Parathyroid adenoma (tissue), 2 donors: ENCODE measurements around the gene PITPNM2.
A peak's percentile ranks its signal among the peaks of the same experiment; 100 is the strongest.

Experiments
- H2AFZ ChIP-seq: fragments of 300-600 bp; sonication (generic); one replicate; pipeline ENCODE4 v1.7.0; 2017; ENCODE audit warnings: antibody characterized with exemption, mild to moderate bottlenecking
- H3K27ac ChIP-seq: fragments of 300-600 bp; sonication (generic); one replicate; pipeline ENCODE4 v1.7.0; 2017
- H3K27me3 ChIP-seq: fragments of 300-600 bp; sonication (generic); one replicate; pipeline ENCODE4 v1.7.0; 2017; ENCODE audit warnings: low read length; ENCODE audit not compliant: control insufficient read depth, insufficient read depth
- H3K36me3 ChIP-seq: fragments of 300-600 bp; sonication (generic); one replicate; pipeline ENCODE4 v1.7.0; 2017; ENCODE audit warnings: low read length; ENCODE audit not compliant: control insufficient read depth, insufficient read depth
- H3K4me1 ChIP-seq: fragments of 300-600 bp; sonication (generic); one replicate; pipeline ENCODE4 v1.7.0; 2017; ENCODE audit warnings: control low read depth
- H3K4me2 ChIP-seq: fragments of 300-600 bp; sonication (generic); one replicate; pipeline ENCODE4 v1.7.0; 2017; ENCODE audit warnings: low read length
- H3K4me3 ChIP-seq: fragments of 300-600 bp; sonication (generic); one replicate; pipeline ENCODE4 v1.7.0; 2017; ENCODE audit warnings: low read depth, low read length
- H3K79me2 ChIP-seq: fragments of 300-600 bp; sonication (generic); one replicate; pipeline ENCODE4 v1.7.0; 2017; ENCODE audit warnings: control low read depth
- H3K9ac ChIP-seq: fragments of 300-600 bp; sonication (generic); one replicate; pipeline ENCODE4 v1.7.0; 2017; ENCODE audit warnings: mild to moderate bottlenecking
- H3K9me3 ChIP-seq: fragments of 300-600 bp; sonication (generic); one replicate; pipeline ENCODE4 v1.7.0; 2017; ENCODE audit warnings: low read length; ENCODE audit not compliant: control insufficient read depth
- TF ChIP-seq, protein P1 (sequence below): fragments of 300-600 bp; sonication (generic); IDR thresholded peaks from one replicate; pipeline ENCODE4 v1.7.0; 2017; ENCODE audit warnings: antibody characterized with exemption, mild to moderate bottlenecking
- donor health status: primary hyperparathyroidism.

PITPNM2 gene

DNA sequence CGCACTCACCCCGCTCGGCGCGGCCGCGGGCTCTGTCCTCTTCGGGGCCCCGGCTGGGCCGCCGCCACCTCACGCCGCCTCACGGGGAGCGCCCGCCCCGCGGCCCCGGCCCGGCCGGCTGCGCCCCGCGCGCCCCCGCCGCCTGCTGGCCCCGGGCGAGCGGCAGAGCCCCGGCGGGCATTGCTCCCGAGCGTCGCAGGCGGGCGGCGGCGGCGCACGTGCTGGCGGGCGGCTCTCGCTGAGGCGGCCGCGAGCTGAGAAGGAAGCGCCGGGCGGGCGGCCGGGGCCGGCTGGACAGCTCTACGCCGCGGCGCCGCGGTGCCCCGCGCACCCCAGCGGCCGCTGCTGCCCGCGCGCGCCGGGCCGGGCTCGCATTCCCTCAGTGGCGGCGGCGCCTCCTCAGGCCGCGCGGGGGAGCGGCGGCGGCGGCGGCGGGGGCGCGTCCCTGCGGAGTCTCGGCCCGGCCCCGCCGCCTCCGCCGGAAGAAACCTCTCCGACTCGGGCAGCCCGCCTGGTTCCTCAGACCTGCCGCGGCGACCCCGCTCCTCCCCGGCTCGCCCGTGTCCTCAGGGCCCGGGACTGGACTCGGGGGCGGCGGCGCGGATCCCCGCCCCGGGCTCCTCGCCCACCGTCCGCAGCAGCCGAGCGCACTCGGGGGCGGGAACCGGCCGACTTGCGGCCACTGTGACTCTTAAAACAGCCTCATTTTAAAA is at the start of gene PITPNM2:
Gene PITPNM2 (minus strand): TSS at position 347 of the 713 bp plus-strand sequence. CDS start 116,500 bp downstream, outside the sequence.
- TF ChIP-seq, protein P1, sequence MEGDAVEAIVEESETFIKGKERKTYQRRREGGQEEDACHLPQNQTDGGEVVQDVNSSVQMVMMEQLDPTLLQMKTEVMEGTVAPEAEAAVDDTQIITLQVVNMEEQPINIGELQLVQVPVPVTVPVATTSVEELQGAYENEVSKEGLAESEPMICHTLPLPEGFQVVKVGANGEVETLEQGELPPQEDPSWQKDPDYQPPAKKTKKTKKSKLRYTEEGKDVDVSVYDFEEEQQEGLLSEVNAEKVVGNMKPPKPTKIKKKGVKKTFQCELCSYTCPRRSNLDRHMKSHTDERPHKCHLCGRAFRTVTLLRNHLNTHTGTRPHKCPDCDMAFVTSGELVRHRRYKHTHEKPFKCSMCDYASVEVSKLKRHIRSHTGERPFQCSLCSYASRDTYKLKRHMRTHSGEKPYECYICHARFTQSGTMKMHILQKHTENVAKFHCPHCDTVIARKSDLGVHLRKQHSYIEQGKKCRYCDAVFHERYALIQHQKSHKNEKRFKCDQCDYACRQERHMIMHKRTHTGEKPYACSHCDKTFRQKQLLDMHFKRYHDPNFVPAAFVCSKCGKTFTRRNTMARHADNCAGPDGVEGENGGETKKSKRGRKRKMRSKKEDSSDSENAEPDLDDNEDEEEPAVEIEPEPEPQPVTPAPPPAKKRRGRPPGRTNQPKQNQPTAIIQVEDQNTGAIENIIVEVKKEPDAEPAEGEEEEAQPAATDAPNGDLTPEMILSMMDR, result no peak
- peak within 1 kb of the TSS; percentile 100 for H2AFZ ChIP-seq
- H3K79me2 ChIP-seq, result peaks cover 6% of the 10 kb centered on the region
- no peaks in the 10 kb centered on the region for H3K27me3 ChIP-seq
- no peaks in the 10 kb centered on the region for H3K9me3 ChIP-seq
- peak within 1 kb of the TSS; percentile 69 for H3K4me3 ChIP-seq
- H3K4me2 ChIP-seq, result peak within 1 kb of the TSS; percentile 98
- H3K27ac ChIP-seq, result peak within 1 kb of the TSS; percentile 90
- no peaks in the 10 kb centered on the region for H3K36me3 ChIP-seq
- H3K9ac ChIP-seq, result peak within 1 kb of the TSS; percentile 92
- peaks cover 3% of the 10 kb centered on the region for H3K4me1 ChIP-seq

DNA sequence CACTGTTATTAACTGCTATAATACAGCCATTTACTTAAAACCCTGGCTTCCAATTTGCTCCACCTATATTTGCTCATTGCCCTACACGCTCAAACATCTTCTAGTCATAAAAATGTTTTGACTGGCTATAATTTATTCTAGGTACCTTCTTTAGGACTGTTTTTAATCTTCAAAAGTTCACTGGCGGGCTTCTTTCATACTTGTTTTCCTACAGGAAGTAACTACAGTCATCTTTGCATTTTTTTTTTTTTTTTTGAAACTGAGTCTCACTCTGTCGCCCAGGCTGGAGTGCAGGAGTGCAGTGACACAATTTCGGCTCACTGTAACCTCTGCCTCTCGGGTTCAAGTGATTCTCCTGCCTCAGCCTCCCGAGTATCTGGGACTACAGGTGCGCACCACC is 49.5 kb upstream of the PITPNM2 start:
- H3K27ac ChIP-seq, result no peak overlapping the region
- H3K4me2 ChIP-seq, result no peak overlapping the region
- no peak overlapping the region for H3K9ac ChIP-seq
- no peaks in the 10 kb centered on the region for H3K27me3 ChIP-seq
- H3K4me3 ChIP-seq, result no peak overlapping the region
- H3K36me3 ChIP-seq, result no peaks in the 10 kb centered on the region
- no peak overlapping the region for H2AFZ ChIP-seq
- no peaks in the 10 kb centered on the region for H3K79me2 ChIP-seq
- no peaks in the 10 kb centered on the region for H3K4me1 ChIP-seq
- no peaks in the 10 kb centered on the region for H3K9me3 ChIP-seq
- TF ChIP-seq, protein P1, result no peak

DNA sequence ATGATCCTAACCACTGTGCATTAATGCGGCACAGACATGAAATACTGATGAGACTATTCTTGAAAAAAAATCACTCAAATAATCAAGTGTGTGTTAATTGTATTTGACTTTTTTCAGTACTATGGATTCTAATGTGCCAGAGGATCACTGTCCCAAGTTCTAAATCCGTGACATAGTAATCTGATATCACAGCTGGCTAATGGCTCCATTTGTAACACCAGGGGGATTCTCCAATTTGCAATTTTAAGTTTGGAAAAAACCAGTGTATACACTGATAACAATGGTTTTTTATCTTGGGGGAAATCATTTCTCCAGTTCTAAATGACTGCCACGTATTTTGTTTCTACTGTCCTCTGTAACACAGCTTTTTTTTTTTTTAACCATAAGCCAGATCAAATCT is 49.0 kb upstream of the PITPNM2 start:
- Histone ChIP-seq H3K36me3 (no peaks in the 10 kb centered on the region), H3K4me1 (no peaks in the 10 kb centered on the region), H3K79me2 (no peaks in the 10 kb centered on the region), H3K27ac (no peak overlapping the region), H2AFZ (no peak overlapping the region), H3K9ac (no peak overlapping the region), H3K4me2 (no peak overlapping the region), H3K9me3 (no peaks in the 10 kb centered on the region), H3K4me3 (no peak overlapping the region), H3K27me3 (no peaks in the 10 kb centered on the region)
- TF ChIP-seq, protein P1, result no peak

DNA sequence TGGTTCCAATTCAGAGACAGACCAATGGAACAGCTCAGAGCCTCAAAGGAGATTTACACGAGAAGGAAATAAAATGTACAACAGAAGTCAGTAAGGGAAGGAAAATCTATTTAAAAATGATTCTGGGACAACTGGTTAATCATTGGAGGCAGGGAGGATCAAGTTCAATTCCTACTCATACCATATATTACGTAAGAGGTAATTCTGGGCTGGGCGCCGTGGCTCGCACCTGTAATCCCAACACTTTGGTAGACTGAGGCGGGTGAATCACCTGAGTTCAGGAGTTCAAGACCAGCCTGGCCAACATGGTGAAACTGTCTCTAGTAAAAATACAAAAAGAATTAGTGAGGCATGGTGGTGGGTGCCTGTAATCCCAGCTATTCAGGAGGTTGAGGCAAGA is 36.7 kb upstream of the PITPNM2 start:
- Histone ChIP-seq H3K9me3 (no peaks in the 10 kb centered on the region), H3K4me3 (no peak overlapping the region), H2AFZ (no peak overlapping the region), H3K27me3 (no peaks in the 10 kb centered on the region), H3K4me1 (no peaks in the 10 kb centered on the region), H3K27ac (no peak overlapping the region), H3K36me3 (no peaks in the 10 kb centered on the region), H3K9ac (no peak overlapping the region), H3K79me2 (no peaks in the 10 kb centered on the region), H3K4me2 (no peak overlapping the region)
- TF ChIP-seq, protein P1, result no peak

DNA sequence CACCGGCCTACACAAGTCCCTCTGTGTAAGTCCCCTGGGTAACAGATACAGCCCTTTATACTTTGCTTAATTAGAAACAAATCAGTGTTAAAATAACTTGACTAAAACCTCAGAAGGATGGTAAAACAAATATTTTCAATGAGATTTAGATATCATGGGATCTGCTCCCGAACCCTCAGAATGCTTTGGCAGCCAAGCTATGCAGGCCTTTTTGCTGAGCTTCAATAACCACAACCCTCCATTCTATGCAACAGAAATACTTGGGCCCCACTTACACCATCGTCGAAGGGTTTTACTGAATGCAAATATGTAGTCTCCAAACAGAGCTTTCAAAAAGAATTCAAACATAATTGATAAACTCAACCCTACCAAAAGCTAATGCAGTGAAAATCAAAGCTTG is 29.3 kb upstream of the PITPNM2 start:
- Histone ChIP-seq H3K79me2 (no peaks in the 10 kb centered on the region), H3K27me3 (no peaks in the 10 kb centered on the region), H3K4me2 (no peak overlapping the region), H3K9me3 (no peaks in the 10 kb centered on the region), H2AFZ (no peak overlapping the region), H3K36me3 (no peaks in the 10 kb centered on the region), H3K9ac (no peak overlapping the region), H3K4me3 (no peak overlapping the region), H3K27ac (no peak overlapping the region), H3K4me1 (no peaks in the 10 kb centered on the region)
- TF ChIP-seq, protein P1, result no peak
